IPS-NIHi11 (cell line): Measurements from ENCODE around the gene MYO5B.
A peak's percentile ranks its signal among the peaks of the same experiment; 100 is the strongest.
"Not testable (repeated sequence)": the region's sequence is repeated elsewhere in the genome, so short reads cannot be mapped to it uniquely, and the experiment has no call there.

Source experiments
- DNase-seq: peaks from one replicate; pipeline ENCODE4 v3.0.0; 2012; ENCODE audit warnings: mixed read lengths, low spot score

Gene MYO5B

GRCh38 chr18:50194631-50195532 is at the start of gene MYO5B:
Gene MYO5B, minus strand, starts transcription at chr18:50195147. Its CDS starts 354 bp downstream, at chr18:50194793.
- peak; percentile 96 for DNase-seq

GRCh38 chr18:50241768-50242167 is 46.8 kb upstream of the MYO5B start:
- not testable (repeated sequence) for DNase-seq

GRCh38 chr18:50240080-50240563 is 45.2 kb upstream of the MYO5B start:
- DNase-seq = no peak

- peak; percentile 18 for DNase-seq
Measured at GRCh38 chr18:50232419-50232818, 37.5 kb upstream of the MYO5B start.

GRCh38 chr18:50231621-50232020 is 36.7 kb upstream of the MYO5B start:
- DNase-seq = no peak

GRCh38 chr18:50220249-50220648 is 25.3 kb upstream of the MYO5B start:
- DNase-seq = not testable (repeated sequence)

- DNase-seq = peak; percentile 45
Measured at GRCh38 chr18:50218432-50219197, 23.7 kb upstream of the MYO5B start.

GRCh38 chr18:50209311-50209710 is 14.4 kb upstream of the MYO5B start:
- no peak for DNase-seq

GRCh38 chr18:50207722-50208121 is 12.8 kb upstream of the MYO5B start:
- DNase-seq = no peak

- peak; percentile 86 for DNase-seq
Measured at GRCh38 chr18:50203801-50204604, 9.1 kb upstream of the MYO5B start.

- DNase-seq = no peak
Measured at GRCh38 chr18:50201476-50202018, 6.6 kb upstream of the MYO5B start.

GRCh38 chr18:50199921-50200320 is 5.0 kb upstream of the MYO5B start:
- DNase-seq = no peak

GRCh38 chr18:50199346-50199855 is 4.5 kb upstream of the MYO5B start:
- no peak for DNase-seq

GRCh38 chr18:50196261-50196660 is 1.3 kb upstream of the MYO5B start:
- no peak for DNase-seq

- DNase-seq = no peak
Measured at GRCh38 chr18:50195689-50196088, 742 bp upstream of the MYO5B start.

- DNase-seq = peak; percentile 41
Measured at GRCh38 chr18:50193796-50194630, 934 bp downstream of the MYO5B start.

- DNase-seq = peak; percentile 38
Measured at GRCh38 chr18:50192995-50193795, 1.8 kb downstream of the MYO5B start.

- no peak for DNase-seq
Measured at GRCh38 chr18:50190926-50191325, 4.0 kb downstream of the MYO5B start.

GRCh38 chr18:50190236-50190635 is 4.7 kb downstream of the MYO5B start:
- no peak for DNase-seq

- DNase-seq = no peak
Measured at GRCh38 chr18:50189160-50189559, 5.8 kb downstream of the MYO5B start.
